HG02588 (cell line): ENCODE data around the gene SPTBN2.

ENCODE experiments used
- ATAC-seq: cut with Tn5 transposase; IDR thresholded peaks from one replicate; pipeline ENCODE4 v1.9.1; 2021; ENCODE audit warnings: mild to moderate bottlenecking, moderate library complexity; ENCODE audit not compliant: unreplicated experiment

Gene SPTBN2

GRCh38 chr11:66705587-66706335 lies 23.3 kb downstream of the SPTBN2 start:
- no peak for ATAC-seq

GRCh38 chr11:66704659-66705360 lies 24.2 kb downstream of the SPTBN2 start:
- no peak for ATAC-seq

- ATAC-seq = no peak
These were observed 27.4 kb downstream of the SPTBN2 start for GRCh38 chr11:66701432-66702240.

DNA sequence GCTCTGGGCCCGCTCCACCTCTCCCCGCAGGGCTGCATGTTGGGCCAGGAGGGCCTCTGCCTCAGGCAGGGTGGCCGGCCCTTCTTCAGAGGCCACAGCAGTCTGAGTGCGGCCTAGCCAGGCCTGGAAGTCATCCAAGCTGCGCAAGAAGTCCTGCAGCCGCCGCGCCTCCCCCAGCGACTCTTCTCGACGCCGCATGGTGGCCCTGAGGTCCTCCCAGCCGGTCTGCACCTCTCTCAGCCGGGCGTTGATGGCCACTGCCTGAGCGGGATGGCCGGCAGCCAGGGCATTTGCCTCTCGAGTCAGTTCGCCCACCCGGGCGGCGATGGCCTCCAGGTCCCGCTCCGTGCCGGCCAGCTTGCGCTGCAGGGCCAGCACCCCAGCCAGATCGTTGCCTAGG lies 28.3 kb downstream of the SPTBN2 start:
- ATAC-seq = no peak

DNA sequence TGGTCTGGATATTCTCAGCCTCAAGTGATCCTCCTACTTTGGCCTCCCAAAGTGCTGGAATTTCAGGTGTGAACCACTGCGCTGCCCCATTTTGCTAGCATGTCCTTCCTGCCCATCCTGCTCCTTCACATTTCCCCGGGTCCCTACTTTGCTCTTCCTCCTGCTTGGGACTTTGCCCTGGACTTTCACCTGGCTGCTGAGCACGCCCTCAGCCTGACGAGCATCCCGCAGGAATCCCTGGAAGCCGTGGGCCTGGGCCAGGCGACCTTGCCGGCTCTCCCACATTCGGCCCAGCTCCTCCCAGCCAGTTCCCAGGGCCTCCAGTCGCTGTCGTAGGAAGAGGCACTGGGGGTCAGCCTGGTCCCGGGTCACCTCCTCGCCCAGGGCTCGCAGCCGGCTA lies 28.7 kb downstream of the SPTBN2 start:
- ATAC-seq = no peak

DNA sequence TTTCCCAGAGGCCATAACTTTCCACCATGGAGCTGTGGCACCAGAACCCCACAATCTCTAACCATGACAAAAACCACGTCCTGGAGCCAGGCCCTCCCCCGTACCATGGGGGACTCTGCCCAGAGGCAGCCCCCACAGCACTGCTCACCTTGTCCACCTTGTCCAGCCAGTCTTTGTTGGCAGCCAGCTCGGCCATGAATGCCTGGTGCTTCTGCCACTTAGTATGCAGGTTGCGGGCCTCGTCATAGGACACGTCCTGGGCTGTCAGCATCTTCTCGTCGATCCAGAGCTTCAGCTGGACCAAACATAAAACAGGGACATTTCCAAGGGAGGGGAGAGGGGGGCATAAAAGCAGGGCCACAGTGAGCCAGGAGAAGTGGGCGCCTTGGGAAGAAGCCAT lies 30.5 kb downstream of the SPTBN2 start:
- no peak for ATAC-seq

DNA sequence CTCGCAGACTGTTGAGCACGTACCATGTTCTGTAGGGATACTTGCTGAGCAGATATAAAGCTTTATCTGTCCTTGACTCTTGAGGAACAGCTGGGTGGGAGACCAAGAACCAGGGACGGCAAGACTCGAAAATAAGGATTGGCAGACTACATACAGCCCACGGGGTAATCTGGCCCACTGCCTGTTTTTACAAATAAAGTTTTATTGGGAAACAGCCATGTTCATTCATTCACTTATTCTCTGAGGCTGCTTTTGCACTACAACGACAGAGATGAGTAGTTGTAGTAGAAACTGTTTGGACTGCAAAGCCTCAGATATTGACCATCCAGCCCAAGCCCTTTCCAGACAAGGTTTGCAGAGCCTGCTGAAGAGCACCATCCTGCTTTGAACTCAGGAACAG lies 31.0 kb downstream of the SPTBN2 start:
- no peak for ATAC-seq

DNA sequence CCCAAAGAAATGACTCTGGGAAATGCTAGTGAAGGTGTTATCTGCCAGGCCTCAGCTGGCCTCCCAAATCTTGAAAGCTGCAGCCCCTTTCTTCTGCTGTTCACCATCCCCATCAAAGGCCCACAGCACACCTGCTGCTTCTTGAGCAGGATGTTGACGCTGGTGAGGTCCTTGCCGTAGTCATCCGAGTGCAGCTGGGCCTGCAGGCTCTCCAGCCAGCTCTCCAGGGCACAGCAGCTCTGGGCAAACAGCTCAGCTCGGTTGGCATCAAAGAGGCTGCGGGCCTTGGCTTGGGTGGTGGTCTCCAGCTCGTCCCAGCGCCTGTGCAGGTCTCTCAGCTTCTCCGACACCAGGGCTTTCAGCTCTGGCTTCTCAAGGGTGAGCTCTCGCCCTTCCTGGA lies 32.9 kb downstream of the SPTBN2 start:
- no peak for ATAC-seq

GRCh38 chr11:66694732-66695207 lies 34.2 kb downstream of the SPTBN2 start:
- ATAC-seq = no peak

DNA sequence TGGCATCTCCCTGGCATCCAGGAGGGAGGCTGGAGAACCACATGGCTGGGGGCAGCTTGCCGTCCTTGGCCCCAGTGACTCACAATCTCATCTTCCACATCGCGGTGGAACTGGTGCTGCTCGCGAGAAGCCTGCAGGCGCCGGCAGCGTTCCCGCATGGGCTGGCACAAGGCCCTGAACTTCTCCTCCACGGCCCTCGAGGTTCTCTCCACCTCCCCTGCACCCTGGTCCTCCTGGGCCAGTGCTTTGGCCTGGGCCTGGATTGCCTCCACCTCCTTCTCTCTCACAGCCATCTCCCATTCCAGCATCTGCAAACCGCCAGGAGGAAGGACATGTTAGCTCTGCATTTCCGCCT lies 35.0 kb downstream of the SPTBN2 start:
- ATAC-seq = no peak

DNA sequence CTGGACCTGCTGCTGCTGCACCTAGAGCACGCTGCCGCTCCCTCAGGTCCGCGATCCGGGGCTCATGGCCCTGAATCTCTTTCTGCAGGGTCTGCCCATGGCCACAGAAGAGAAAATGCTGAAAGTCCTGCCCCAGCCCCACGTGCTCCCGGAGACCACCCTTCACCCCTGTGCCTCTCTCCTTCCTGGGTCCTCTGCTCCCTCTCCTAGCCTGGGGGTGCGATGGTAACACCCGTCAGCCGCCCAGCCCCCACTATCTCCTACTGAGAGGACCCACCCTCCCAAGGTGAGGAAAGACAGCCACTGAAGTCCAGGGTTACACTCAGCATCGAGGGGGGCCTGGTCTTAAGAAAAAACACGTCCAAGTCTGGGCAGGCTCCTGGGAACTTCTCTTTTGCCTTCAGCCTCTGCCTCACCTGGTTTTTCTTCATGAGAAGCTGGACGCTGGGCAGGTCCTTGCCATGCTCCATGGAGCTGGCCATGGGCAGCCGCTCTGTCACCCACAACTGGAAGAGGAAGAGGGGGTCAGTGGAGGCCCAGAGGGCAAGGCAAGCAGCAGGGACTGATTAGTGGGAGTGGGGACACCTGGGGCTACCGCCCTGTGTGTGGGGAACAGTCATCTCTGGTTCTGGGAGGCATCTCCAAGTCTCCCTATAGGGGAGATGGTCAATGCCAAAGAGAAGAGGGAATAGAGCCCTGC lies 35.5 kb downstream of the SPTBN2 start:
- no peak for ATAC-seq

DNA sequence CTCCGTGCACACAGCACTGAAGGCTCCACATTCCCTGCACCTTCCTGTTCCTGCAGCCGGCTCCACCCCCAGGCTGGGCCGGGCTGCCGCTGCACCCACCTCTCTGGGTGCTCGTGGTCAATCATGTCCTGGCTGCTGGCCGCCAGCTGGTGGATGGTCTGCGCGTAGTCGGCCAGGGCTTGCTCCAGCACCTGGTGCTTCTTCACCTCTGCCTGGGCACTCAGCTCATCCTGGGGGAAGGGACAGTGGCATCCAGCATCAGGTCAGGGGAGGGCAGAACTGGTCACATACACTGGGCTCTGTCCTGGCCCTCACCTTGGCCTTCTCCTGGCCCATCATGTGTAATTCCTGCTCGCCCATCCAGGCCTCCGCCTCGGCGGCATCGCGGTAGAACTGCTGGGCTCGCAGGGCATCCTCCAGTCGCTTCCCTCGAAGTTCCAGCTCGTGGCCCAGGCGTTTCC lies 36.1 kb downstream of the SPTBN2 start:
- no peak for ATAC-seq

DNA sequence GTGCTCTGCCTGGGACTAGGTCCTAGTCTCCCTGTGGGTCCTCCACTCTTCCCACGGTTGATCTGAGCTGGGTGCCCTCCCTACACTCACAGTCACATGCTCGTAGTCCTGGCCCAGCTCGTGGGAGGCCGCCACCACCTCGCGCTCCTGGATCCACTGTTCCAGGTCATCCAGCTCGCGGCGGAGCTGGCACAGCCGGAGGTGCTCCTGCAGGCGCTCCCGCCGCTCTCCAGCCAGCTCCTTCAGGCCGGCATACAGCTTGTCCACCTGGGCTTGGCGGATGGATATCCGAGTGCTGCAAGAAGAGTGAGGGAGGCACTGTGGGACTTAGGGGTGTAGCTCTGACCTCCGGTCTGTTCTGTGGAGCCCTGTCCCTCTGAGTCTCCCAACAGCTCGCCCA lies 36.6 kb downstream of the SPTBN2 start:
- no peak for ATAC-seq

DNA sequence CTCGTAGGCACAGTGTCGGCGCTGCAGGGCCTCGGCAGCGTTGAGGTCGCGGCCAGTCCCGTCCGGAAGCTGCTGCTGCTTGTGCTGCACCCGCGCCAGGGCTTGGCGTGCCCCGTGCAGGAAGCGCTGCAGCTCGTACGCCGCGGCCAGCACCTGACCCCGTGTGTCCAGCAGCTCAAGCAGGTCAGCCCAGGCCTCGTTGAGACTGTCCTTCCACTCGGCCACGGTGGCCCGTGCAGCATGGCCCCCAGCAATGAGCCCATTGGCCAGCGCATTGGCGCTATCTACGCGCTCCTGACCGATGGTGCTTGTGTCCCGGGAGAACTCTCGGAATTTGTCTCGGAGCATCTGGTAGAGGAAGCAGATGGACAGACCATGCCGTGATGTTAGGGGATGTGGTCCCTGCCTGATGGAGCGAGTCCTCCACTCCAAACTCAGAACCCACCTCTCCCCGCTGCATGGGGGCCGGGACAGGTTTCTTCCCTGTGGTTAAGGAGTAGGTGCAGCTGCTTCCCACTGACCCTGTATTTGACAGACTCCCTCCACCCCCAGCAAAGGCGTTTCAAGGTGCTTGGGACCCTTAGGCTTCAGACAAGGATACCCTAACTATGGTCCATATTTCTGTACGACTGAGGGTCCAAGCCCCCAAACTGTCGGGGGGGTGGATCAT lies 37.6 kb downstream of the SPTBN2 start:
- ATAC-seq = no peak

GRCh38 chr11:66689661-66690590 lies 39.1 kb downstream of the SPTBN2 start:
- ATAC-seq = no peak

- no peak for ATAC-seq
These were observed 40.2 kb downstream of the SPTBN2 start for GRCh38 chr11:66688561-66689534.

DNA sequence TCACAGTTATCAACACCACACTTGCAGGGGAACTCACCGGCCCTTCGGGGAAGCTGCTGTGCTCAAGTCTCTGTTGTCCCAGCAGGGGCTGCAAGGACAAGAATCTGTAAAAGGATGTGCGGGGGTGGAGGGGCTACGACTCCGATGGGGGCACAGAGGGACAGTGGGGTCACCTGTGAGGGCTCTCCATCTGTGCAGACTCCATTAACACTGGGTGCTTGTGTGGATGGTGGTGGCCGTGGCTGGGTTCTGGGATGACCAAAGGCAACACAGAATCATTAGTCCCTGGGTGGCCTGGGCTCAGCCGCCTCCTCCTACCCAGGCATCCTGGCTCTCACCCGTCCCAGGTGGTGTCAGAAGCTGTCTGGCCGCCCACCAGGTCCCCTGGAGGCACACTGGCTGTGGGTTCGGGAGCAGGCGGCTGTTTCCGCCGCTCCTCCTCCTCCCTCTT lies 41.2 kb downstream of the SPTBN2 start:
- ATAC-seq = no peak
